Measurements from ENCODE around the gene HECTD4. TPM values are rescaled to one million over a fixed set of nuclear protein-coding genes. Genes with fewer than 3 reads are reported as not detected.
"Not testable (repeated sequence)": the region's sequence is repeated elsewhere in the genome, so short reads cannot be mapped to it uniquely, and the experiment has no call there.

The HECTD4 gene
- polyA plus RNA-seq, 3 donors: 49.1 to 75.7 (median 49.8) TPM

GRCh38 chr12:112116232-112117060, 265.8 kb downstream of the HECTD4 start:
- peak in 4 of 11 donors; percentile 33 to 67 (median 58) for DNase-seq (ENCODE audit: extremely low read depth in 1 of 11, low read depth in 9 of 11, low spot score in 4 of 11)

GRCh38 chr12:112115259-112116045, 266.8 kb downstream of the HECTD4 start:
- DNase-seq (ENCODE audit: extremely low read depth in 1 of 11, low read depth in 9 of 11, low spot score in 4 of 11): no peak

- no peak for DNase-seq (ENCODE audit: extremely low read depth in 1 of 11, low read depth in 9 of 11, low spot score in 4 of 11)
Measured at GRCh38 chr12:112112409-112113133, 269.7 kb downstream of the HECTD4 start.

- no peak for DNase-seq (ENCODE audit: extremely low read depth in 1 of 11, low read depth in 9 of 11, low spot score in 4 of 11)
Measured at GRCh38 chr12:112111931-112112330, 270.3 kb downstream of the HECTD4 start.

- DNase-seq (ENCODE audit: extremely low read depth in 1 of 11, low read depth in 9 of 11, low spot score in 4 of 11): not testable (repeated sequence)
Measured at GRCh38 chr12:112110787-112111662, 271.2 kb downstream of the HECTD4 start.

Other genes with a start within 250 kb of the HECTD4 start
- 1,000 to 10,000 TPM; 2,076 to 2,457 (median 2,360) TPM for gene RPL6, start 27.2 kb upstream of the HECTD4 start, polyA plus RNA-seq (ENCODE audit: insufficient read length in 3 of 3)
- gene PTPN11, start 36.5 kb upstream of the HECTD4 start, polyA plus RNA-seq (ENCODE audit: insufficient read length in 3 of 3): 10 to 100 TPM; 75.4 to 84.7 (median 77.5) TPM

Measured in renal cortex interstitium (tissue), 11 donors.